Muscle layer of colon (tissue), 2 donors: ENCODE results near the gene SPAM1.

Experiments used
- H3K27ac ChIP-seq: one replicate; pipeline ENCODE4 v1.7.0; 2013; ENCODE audit warnings: low read depth, mild to moderate bottlenecking, low read length, moderate library complexity
- H3K27me3 ChIP-seq, 2 donors: one replicate each; pipeline ENCODE4 v1.7.0; 2013; ENCODE audit warnings: low read length in 2 of 2, mild to moderate bottlenecking in 2 of 2; ENCODE audit not compliant: insufficient read depth in 2 of 2, control insufficient read depth in 1 of 2
- H3K36me3 ChIP-seq: one replicate; pipeline ENCODE4 v1.7.0; 2013; ENCODE audit warnings: mild to moderate bottlenecking, low read length; ENCODE audit not compliant: insufficient read depth
- H3K4me1 ChIP-seq: one replicate; pipeline ENCODE4 v1.7.0; 2013; ENCODE audit warnings: mild to moderate bottlenecking, low read length; ENCODE audit not compliant: insufficient read depth
- H3K4me3 ChIP-seq, 2 donors: one replicate each; pipeline ENCODE4 v1.7.0; 2013; ENCODE audit warnings: low read length in 2 of 2, low read depth in 1 of 2, mild to moderate bottlenecking in 1 of 2, moderate library complexity in 1 of 2
- H3K9ac ChIP-seq: one replicate; pipeline ENCODE4 v1.7.0; 2013; ENCODE audit warnings: low read length
- H3K9me3 ChIP-seq: one replicate; pipeline ENCODE4 v1.7.0; 2013; ENCODE audit warnings: mild to moderate bottlenecking, low read length
- donor health status: abdominal sarcoma.
- donor health status: Adenocarcinoma of cecum.

SPAM1 gene

GRCh38 chr7:123958186-123958703, 33.2 kb downstream of the SPAM1 start:
- no peaks in the 10 kb centered on the region for H3K4me1 ChIP-seq
- no peaks in the 10 kb centered on the region for H3K27me3 ChIP-seq
- no peak overlapping the region for H3K27ac ChIP-seq
- H3K9ac ChIP-seq: no peak overlapping the region
- H3K4me3 ChIP-seq: no peak overlapping the region
- H3K9me3 ChIP-seq: no peaks in the 10 kb centered on the region
- no peaks in the 10 kb centered on the region for H3K36me3 ChIP-seq

DNA sequence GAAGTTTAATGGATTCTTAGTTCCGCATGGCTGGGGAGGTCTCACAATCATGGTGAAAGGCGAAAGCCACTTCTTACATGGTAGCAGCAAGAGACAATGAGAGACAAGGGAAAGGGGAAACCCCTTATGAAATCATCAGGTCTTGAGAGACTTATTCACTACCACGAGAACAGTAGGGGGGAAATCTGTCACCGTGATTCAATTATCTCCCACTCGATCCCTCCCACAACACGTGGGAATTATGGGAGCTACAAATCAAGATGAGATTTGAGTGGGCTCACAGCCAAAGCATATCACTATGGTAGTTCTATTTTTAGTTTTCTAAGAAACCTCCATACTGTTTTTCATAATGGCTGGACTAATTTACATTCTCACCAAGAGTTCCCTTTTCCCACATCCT, 36.7 kb downstream of the SPAM1 start:
- H3K36me3 ChIP-seq: no peaks in the 10 kb centered on the region
- H3K4me1 ChIP-seq: no peaks in the 10 kb centered on the region
- no peaks in the 10 kb centered on the region for H3K9me3 ChIP-seq
- no peak overlapping the region for H3K4me3 ChIP-seq
- H3K9ac ChIP-seq: no peak overlapping the region
- H3K27ac ChIP-seq: no peak overlapping the region
- no peaks in the 10 kb centered on the region for H3K27me3 ChIP-seq

GRCh38 chr7:123966936-123967335, 41.9 kb downstream of the SPAM1 start:
- H3K27ac ChIP-seq: no peak overlapping the region
- H3K4me1 ChIP-seq: no peaks in the 10 kb centered on the region
- H3K36me3 ChIP-seq: no peaks in the 10 kb centered on the region
- no peaks in the 10 kb centered on the region for H3K9me3 ChIP-seq
- no peak overlapping the region for H3K4me3 ChIP-seq
- no peak overlapping the region for H3K9ac ChIP-seq
- no peaks in the 10 kb centered on the region for H3K27me3 ChIP-seq

- Histone ChIP-seq H3K36me3 (no peaks in the 10 kb centered on the region), H3K27ac (no peak overlapping the region), H3K9me3 (no peaks in the 10 kb centered on the region), H3K4me1 (no peaks in the 10 kb centered on the region), H3K4me3 (no peak overlapping the region), H3K9ac (no peak overlapping the region), H3K27me3 (no peaks in the 10 kb centered on the region)
These were observed 47.0 kb downstream of the SPAM1 start for GRCh38 chr7:123972045-123972444.

DNA sequence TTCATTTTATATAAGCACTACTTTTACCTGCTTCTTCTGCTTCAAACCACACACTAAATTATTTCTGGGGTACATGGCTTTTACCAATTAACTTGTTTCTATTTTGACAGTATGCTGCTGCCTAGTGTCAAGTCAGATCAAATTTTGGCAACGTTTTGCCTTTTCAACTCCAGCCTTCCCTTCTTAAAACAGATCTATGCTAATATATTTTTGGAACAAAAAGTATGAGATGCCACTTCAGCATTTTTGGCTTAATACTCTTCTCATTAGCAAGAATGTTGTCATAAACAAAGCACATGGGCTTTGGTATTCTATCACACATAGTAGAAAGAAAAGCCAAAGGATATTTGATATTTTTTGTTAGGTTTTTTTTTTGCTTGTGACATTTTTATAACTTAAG, 47.8 kb downstream of the SPAM1 start:
- Histone ChIP-seq H3K27me3 (no peaks in the 10 kb centered on the region), H3K9ac (no peak overlapping the region), H3K9me3 (no peaks in the 10 kb centered on the region), H3K4me3 (no peak overlapping the region), H3K36me3 (no peaks in the 10 kb centered on the region), H3K27ac (no peak overlapping the region), H3K4me1 (no peaks in the 10 kb centered on the region)

DNA sequence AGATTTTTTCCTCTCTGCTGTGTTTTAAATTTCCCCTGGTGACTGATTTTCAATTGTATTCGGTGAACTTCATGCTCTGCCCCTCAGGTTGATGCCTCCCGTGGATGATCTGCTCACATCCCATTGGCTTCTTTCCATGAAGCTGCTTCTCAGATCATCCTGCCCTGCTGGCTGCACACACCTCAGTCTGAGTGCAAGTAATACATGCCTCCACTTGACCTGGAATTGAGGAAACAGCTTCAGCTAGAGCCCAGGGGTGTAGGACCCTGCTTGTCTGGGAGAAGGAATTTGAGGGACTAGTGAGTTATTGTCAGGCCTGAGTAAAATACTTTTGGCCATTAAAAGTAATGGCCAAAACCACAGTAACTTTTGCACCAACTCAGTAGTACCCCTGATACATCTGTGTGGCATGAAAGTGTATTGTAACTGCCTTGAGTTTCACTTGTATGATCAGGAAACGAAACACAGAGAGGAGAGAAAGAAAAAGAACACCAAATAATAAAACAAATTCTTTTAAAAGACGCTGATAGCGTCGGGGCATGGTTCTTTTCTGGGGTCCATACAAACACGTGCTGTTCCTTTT, 49.4 kb downstream of the SPAM1 start:
- no peak overlapping the region for H3K4me3 ChIP-seq
- no peaks in the 10 kb centered on the region for H3K4me1 ChIP-seq
- H3K27me3 ChIP-seq: no peaks in the 10 kb centered on the region
- H3K27ac ChIP-seq: no peak overlapping the region
- no peak overlapping the region for H3K9ac ChIP-seq
- no peaks in the 10 kb centered on the region for H3K9me3 ChIP-seq
- H3K36me3 ChIP-seq: no peaks in the 10 kb centered on the region

- Histone ChIP-seq H3K27me3 (no peaks in the 10 kb centered on the region), H3K9ac (no peak overlapping the region), H3K4me1 (no peaks in the 10 kb centered on the region), H3K9me3 (no peaks in the 10 kb centered on the region), H3K4me3 (no peak overlapping the region), H3K36me3 (no peaks in the 10 kb centered on the region), H3K27ac (no peak overlapping the region)
These were observed 50.0 kb downstream of the SPAM1 start for GRCh38 chr7:123975084-123975483.

DNA sequence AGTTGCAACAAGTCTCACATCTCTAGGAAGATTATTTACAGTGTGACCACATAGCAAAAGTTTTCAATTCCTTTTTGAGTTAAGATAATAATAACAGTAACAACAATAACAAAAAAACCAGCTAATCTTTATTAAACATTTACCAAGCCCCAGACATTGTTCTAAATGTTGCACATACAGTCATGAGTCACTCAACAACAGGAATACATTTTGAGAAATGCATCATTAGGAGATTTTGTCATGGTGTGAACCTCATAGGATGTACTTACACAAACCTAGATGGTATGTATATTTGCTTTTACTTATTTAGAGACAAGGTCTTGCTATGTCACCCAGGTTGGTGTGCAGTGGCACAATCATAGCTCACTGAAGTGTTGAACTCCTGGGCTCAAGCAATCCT, 52.0 kb downstream of the SPAM1 start:
- H3K9me3 ChIP-seq: no peaks in the 10 kb centered on the region
- H3K4me3 ChIP-seq: no peak overlapping the region
- no peak overlapping the region for H3K27ac ChIP-seq
- no peak overlapping the region for H3K9ac ChIP-seq
- no peaks in the 10 kb centered on the region for H3K27me3 ChIP-seq
- H3K36me3 ChIP-seq: no peaks in the 10 kb centered on the region
- no peaks in the 10 kb centered on the region for H3K4me1 ChIP-seq

DNA sequence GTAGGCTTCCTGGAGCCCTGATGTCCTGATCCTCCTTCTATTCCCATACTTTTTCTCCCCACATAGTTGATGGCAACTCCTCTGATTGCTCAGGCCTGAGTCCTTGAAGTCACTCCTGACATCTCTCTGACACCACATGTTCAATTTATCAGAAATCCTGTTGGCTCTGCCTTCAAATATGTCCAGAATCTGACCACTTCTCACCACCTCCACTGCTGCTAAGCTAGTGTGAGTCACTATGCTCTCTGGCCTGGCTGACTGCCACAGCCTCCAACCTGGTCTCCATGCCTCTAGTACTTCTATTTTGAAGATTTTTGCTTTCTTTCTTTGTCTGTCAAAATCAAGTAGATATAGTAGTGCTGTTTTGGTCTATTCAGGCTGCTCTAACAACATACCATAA, 54.8 kb downstream of the SPAM1 start:
- Histone ChIP-seq H3K4me1 (no peaks in the 10 kb centered on the region), H3K27ac (no peak overlapping the region), H3K4me3 (no peak overlapping the region), H3K9ac (no peak overlapping the region), H3K36me3 (no peaks in the 10 kb centered on the region), H3K27me3 (no peaks in the 10 kb centered on the region), H3K9me3 (no peaks in the 10 kb centered on the region)

DNA sequence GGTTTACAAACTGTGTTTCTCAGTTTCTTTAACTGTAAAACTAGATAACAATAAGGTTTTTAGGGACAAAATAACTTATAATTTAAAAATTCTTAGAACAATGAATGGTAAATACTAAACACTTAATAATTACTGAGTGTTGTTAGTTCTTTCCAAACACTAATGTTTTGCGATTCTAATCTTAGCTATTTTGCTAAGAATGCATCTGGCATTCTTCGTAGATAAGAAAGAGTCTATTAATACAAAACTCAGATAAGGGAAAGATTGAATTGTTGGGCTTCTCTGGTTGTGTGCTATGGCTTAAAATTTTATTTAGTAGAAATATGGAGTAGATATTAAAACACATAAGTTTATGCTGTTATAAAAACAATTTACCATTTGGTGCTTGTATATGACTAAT, 62.4 kb downstream of the SPAM1 start:
- Histone ChIP-seq H3K4me3 (no peak overlapping the region), H3K9ac (no peak overlapping the region), H3K27me3 (no peaks in the 10 kb centered on the region), H3K27ac (no peak overlapping the region), H3K4me1 (no peaks in the 10 kb centered on the region), H3K36me3 (no peaks in the 10 kb centered on the region), H3K9me3 (no peaks in the 10 kb centered on the region)

GRCh38 chr7:123992913-123993518, 68.0 kb downstream of the SPAM1 start:
- no peaks in the 10 kb centered on the region for H3K36me3 ChIP-seq
- H3K9me3 ChIP-seq: no peaks in the 10 kb centered on the region
- no peak overlapping the region for H3K27ac ChIP-seq
- H3K4me3 ChIP-seq: no peak overlapping the region
- no peaks in the 10 kb centered on the region for H3K4me1 ChIP-seq
- H3K9ac ChIP-seq: no peak overlapping the region
- H3K27me3 ChIP-seq: no peaks in the 10 kb centered on the region

DNA sequence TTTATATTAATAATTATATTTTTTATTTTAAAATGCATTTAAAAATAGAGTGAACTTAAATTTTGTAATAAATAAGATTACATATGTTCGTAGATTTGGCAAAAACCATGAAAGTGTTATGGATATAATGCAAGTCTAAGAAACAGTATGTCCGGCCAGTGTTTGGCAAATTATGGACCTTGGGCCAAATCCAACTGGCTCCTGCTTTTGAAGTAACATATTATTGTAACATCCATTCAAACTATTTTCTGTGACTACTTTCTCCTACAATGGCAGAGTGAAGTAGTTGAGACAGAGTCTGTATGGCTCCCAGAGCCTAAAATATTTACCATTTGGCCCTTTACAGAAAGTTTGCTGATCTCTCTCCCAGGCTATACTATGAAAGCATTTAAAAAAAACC, 69.0 kb downstream of the SPAM1 start:
- Histone ChIP-seq H3K9me3 (no peaks in the 10 kb centered on the region), H3K4me1 (no peaks in the 10 kb centered on the region), H3K36me3 (no peaks in the 10 kb centered on the region), H3K27me3 (no peaks in the 10 kb centered on the region), H3K4me3 (no peak overlapping the region), H3K27ac (no peak overlapping the region), H3K9ac (no peak overlapping the region)
